Loucy (cell line): ENCODE measurements around the gene MISP3.

Source experiments
- EZH2phosphoT487 ChIP-seq: fragments of 200-600 bp; IDR thresholded peaks from 2 replicates; pipeline ENCODE4 v1.6.1; 2018; ENCODE audit warnings: antibody characterized with exemption, mild to moderate bottlenecking, moderate library complexity, borderline replicate concordance
- TF ChIP-seq, protein P1 (sequence below): fragments of 200-600 bp; sonication (generic); conservative IDR thresholded peaks from 2 replicates; pipeline ENCODE4 v1.5.1; 2014; ENCODE audit warnings: mild to moderate bottlenecking, antibody characterized with exemption, low read length

DNA sequence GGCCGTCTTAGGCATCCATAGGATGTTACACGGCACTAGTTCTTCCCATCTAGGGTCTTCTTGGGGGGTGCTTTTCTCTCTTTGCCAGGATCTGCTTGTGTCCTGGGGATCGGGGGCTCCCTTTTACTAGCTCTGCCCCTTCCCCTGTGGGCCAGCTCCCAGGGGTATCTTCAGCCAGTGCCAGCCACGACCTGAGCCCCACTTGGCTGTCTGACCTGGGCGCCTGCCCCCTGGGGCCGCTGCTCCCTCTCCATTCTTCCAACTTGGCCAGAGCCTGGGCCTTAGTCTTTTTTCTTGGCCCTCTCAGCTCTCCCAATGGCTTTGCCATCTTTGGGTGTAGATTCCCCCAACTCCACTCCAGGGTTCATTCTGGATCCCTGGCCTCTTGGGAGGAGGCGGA is 41.9 kb downstream of the MISP3 start:
- TF ChIP-seq, protein P1, sequence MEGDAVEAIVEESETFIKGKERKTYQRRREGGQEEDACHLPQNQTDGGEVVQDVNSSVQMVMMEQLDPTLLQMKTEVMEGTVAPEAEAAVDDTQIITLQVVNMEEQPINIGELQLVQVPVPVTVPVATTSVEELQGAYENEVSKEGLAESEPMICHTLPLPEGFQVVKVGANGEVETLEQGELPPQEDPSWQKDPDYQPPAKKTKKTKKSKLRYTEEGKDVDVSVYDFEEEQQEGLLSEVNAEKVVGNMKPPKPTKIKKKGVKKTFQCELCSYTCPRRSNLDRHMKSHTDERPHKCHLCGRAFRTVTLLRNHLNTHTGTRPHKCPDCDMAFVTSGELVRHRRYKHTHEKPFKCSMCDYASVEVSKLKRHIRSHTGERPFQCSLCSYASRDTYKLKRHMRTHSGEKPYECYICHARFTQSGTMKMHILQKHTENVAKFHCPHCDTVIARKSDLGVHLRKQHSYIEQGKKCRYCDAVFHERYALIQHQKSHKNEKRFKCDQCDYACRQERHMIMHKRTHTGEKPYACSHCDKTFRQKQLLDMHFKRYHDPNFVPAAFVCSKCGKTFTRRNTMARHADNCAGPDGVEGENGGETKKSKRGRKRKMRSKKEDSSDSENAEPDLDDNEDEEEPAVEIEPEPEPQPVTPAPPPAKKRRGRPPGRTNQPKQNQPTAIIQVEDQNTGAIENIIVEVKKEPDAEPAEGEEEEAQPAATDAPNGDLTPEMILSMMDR = no peak
- no peak for TF ChIP-seq EZH2phosphoT487
